HEK293 (cell line): ENCODE results near the gene SLC12A3.

Source experiments
- CTCF ChIP-seq: fragments of 450-650 bp; formaldehyde crosslinking; IDR thresholded peaks from 2 replicates; pipeline ENCODE4 v1.5.1; 2016; ENCODE audit warnings: missing biosample characterization, missing genetic modification characterization
- ZNF223 ChIP-seq: fragments of 450-650 bp; formaldehyde crosslinking; IDR thresholded peaks from 2 replicates; pipeline ENCODE4 v1.5.1; 2016; ENCODE audit warnings: missing biosample characterization, missing genetic modification characterization
- ZNF274 ChIP-seq, 2 experiments: fragments of 200-500 bp in 1 of 2; fragments of 450-650 bp in 1 of 2; sonication (Bioruptor generic) in 1 of 2; formaldehyde crosslinking in 1 of 2; IDR thresholded peaks; 2 replicates each; pipeline versions ENCODE4 v1.5.1 to v1.6.1; 2014 to 2016; ENCODE audit warnings: borderline replicate concordance in 1 of 2, inconsistent platforms in 1 of 2, low read length in 1 of 2, missing biosample characterization in 1 of 2, missing genetic modification characterization in 1 of 2
- ZNF416 ChIP-seq: fragments of 450-650 bp; formaldehyde crosslinking; IDR thresholded peaks from 2 replicates; pipeline ENCODE4 v1.5.1; 2016; ENCODE audit warnings: missing biosample characterization, missing genetic modification characterization
- ZNF426 ChIP-seq: fragments of 450-650 bp; formaldehyde crosslinking; IDR thresholded peaks from 2 replicates; pipeline ENCODE4 v1.5.1; 2017; ENCODE audit warnings: missing biosample characterization, missing genetic modification characterization, mild to moderate bottlenecking, inconsistent platforms, moderate library complexity
- ZNF449 ChIP-seq: fragments of 450-650 bp; formaldehyde crosslinking; IDR thresholded peaks from 2 replicates; pipeline ENCODE4 v1.5.1; 2017; ENCODE audit warnings: missing biosample characterization, mild to moderate bottlenecking, missing genetic modification characterization, moderate library complexity
- ZNF488 ChIP-seq: fragments of 450-650 bp; formaldehyde crosslinking; IDR thresholded peaks from 2 replicates; pipeline ENCODE4 v1.5.1; 2016; ENCODE audit warnings: missing biosample characterization, missing genetic modification characterization
- ZNF530 ChIP-seq: fragments of 450-650 bp; formaldehyde crosslinking; IDR thresholded peaks from 2 replicates; pipeline ENCODE4 v1.5.1; 2016; ENCODE audit warnings: low read depth, missing biosample characterization, missing genetic modification characterization

GRCh38 chr16:56838622-56839337, 26.2 kb upstream of the SLC12A3 start:
- no peak for TF ChIP-seq CTCF (tag by site-specific recombination)
- no peak for TF ChIP-seq ZNF274 (IDR thresholded peaks at IDR 0.05; ENCODE audit: low read length)
- no peak for TF ChIP-seq ZNF274 (tag by site-specific recombination; IDR thresholded peaks at IDR 0.05; ENCODE audit: borderline replicate concordance)
- no peak for TF ChIP-seq ZNF530 (tag by site-specific recombination)
- no peak for TF ChIP-seq ZNF449 (tag by site-specific recombination)
- no peak for TF ChIP-seq ZNF223
- TF ChIP-seq ZNF488 (tag by site-specific recombination), result no peak
- no peak for TF ChIP-seq ZNF416
- no peak for TF ChIP-seq ZNF426 (tag by site-specific recombination)
